Activated T-helper 1 cell treated with Interleukin-2 at 50 U/mL for 16 hours (primary cell): Measurements from ENCODE around the gene SLC47A2.

Experiments used
- DNase-seq: peaks from one replicate; pipeline ENCODE4 v3.0.0-alpha.2; 2020; ENCODE audit warnings: low read depth

Gene SLC47A2

GRCh38 chr17:19728084-19728495 lies 11.7 kb upstream of the SLC47A2 start:
- no peak for DNase-seq

GRCh38 chr17:19727501-19728078 lies 11.2 kb upstream of the SLC47A2 start:
- no peak for DNase-seq

- no peak for DNase-seq
Measured at GRCh38 chr17:19726631-19727376, 10.4 kb upstream of the SLC47A2 start.

DNA sequence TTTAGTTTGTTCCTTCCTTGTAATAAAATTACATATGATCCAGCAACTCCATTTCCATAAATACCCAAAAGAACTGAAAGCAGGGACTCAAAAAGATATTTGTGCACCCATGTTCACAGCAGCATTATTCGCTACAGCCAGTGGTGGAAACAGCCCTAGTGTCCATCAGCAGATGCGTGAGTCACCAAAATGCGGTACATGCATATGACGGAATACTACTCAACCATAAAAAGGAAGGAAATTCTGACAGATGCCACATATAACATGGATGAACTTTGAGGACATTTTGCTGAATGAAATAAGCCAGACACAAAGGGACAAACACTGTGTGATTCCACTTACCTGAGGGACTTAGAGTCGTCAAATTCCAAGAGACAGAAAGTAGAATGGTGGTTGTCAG lies 9.1 kb upstream of the SLC47A2 start:
- no peak for DNase-seq

GRCh38 chr17:19724501-19725420 lies 8.4 kb upstream of the SLC47A2 start:
- peak; percentile 19 for DNase-seq

- no peak for DNase-seq
Measured at GRCh38 chr17:19723964-19724363, 7.6 kb upstream of the SLC47A2 start.

GRCh38 chr17:19720631-19721426 lies 4.4 kb upstream of the SLC47A2 start:
- DNase-seq = no peak

GRCh38 chr17:19720210-19720475 lies 3.8 kb upstream of the SLC47A2 start:
- DNase-seq = no peak

GRCh38 chr17:19719355-19720209 lies 3.2 kb upstream of the SLC47A2 start:
- DNase-seq = no peak

DNA sequence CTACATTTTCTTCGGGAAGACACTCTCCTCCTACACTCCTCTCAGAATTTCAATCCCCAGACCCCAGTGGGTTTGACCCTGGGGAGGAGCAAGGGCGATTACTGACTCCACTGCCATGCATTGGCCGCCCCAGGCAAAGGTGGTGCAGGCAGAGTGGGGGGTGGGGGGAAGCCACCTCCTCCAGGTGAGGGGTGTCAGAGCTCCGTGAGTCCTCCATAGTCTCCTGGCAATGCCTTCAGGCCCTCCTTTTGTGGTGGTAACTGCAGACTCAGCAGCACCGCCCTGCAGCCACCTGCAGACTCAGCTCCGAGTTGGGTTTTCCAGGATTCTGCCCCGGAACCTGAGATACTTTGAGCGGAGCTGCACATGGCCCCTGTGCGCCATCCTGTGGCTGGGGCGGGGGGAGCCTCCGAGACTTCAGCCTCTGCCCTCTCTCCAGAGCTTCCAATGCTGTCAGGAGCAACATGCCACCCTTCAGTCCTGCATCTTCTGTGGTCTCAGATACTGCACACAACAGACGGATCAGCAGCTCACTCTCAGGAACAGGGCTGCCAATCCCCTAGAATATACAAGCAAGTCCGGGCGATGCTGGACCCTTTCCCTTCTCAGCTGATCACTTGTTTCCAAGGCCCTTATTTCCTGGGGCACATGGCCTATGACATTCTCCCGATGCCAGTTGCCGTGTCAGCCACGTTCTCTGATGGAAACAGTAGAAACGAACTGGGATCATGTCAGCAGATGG lies 2.4 kb upstream of the SLC47A2 start:
- no peak for DNase-seq

GRCh38 chr17:19718041-19718612 lies 1.7 kb upstream of the SLC47A2 start:
- no peak for DNase-seq

- no peak for DNase-seq
Measured at GRCh38 chr17:19717411-19717908, 1.1 kb upstream of the SLC47A2 start.

- no peak for DNase-seq
Measured at GRCh38 chr17:19717031-19717360, 612 bp upstream of the SLC47A2 start.

DNA sequence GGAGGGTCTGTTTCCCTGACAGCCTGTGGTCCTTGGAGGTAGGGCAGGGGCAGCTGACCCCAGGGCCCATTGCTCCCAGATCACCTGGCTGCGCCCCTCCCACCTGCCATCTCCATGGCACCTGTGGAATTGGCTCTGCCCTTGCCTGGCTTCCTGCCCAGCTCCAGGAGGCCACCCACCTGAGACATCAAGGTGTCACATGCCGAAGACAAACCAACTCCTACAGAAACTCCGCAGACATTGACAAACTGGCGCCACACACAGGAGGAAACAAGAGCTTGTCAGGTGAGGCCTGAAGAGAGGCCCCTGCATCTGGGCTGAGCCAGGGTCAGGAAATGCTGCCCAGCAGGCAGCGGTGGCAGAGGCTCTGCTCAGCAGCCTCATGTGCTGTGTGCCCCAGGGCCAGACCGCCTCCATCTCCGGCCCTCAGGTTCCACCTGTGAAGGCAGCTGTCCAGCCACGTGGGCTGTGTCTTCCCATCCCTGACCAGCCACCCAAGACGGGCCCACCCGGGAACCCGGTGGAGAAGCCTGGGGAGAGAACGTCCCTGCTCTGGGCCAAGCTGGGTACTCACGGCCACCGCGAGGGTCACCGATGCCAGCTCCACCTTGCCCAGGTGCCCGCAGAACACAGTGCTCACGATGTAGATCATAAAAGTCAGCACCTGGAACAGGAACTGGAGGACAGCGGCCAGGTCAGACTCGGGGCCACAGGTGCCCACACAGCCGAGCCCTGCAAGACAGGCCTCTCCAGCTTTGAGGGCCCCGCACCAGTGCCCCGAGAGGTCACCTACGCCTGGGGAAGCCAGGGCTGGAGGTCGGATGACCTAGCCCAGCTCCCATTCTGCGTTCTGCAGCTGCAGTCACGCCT lies 1.6 kb downstream of the SLC47A2 start:
- DNase-seq = no peak

DNA sequence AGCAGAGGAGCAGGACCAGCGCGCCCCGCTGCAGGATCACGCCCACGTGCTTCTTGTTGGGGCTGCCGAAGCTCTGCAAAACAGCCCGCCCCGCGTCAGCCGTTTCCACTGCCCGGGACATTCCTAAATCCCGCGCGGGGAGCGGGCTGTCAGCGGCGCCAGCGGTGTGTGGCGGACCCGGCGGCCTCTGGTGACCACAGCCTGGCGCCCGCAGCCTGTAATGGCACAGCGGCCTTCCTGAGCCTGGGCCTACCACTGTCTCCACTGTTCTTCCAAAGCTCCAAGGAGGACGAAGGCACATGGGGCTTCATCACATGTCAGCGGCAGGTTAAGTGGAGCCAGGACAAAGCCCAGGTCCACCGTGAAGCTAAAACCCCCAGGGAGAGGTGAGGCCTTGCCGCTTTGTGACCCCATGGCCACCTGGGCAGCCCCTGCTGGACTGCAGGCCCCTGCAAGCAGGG lies 2.5 kb downstream of the SLC47A2 start:
- no peak for DNase-seq

GRCh38 chr17:19713462-19713861 lies 2.9 kb downstream of the SLC47A2 start:
- no peak for DNase-seq

- no peak for DNase-seq
Measured at GRCh38 chr17:19712436-19713004, 3.9 kb downstream of the SLC47A2 start.

DNA sequence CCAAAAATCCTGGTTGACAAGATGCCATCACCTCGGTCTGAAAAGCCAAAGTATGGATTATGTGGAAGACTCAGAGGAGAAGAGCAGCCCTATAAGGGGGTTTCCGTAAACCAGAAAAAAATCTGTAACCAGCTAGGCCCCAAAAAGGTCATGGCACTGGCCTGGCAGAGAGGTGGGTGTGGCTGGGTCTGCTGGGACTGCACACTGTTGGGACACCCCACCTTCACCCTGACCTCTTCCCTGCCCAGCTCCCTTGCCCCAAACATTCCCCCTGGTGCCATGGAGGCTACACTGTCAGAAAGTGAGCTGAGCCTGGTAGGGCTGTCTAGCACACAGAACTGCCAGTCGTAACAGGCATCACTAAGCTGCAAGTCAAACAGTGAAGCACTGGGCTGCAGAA lies 6.5 kb downstream of the SLC47A2 start:
- no peak for DNase-seq
